Gastroesophageal sphincter (tissue), 4 donors: ENCODE measurements around the gene TAS1R1. TPM values are rescaled to one million over a fixed set of nuclear protein-coding genes. Genes with fewer than 3 reads are reported as not detected.

Experiments used
- ATAC-seq: fragments of 150-250 bp; one replicate; pipeline ENCODE4 v1.9.1; 2016; ENCODE audit warnings: mild to moderate bottlenecking, moderate library complexity
- H3K27ac ChIP-seq, 4 donors: fragments of 200-600 bp; sonication (generic) in 3 of 4; 1 replicate in 3 of 4; 2 replicates in 1 of 4; pipeline ENCODE4 v1.5.1; 2016 to 2019
- H3K27me3 ChIP-seq: fragments of 200-600 bp; sonication (generic); one replicate; pipeline ENCODE4 v1.5.1; 2019
- H3K36me3 ChIP-seq, 2 donors: fragments of 200-600 bp; sonication (generic); one replicate each; pipeline ENCODE4 v1.5.1; 2019; ENCODE audit warnings: control low read depth in 1 of 2
- H3K4me1 ChIP-seq, 3 donors: fragments of 200-600 bp; sonication (generic); 1 replicate in 2 of 3; 2 replicates in 1 of 3; pipeline ENCODE4 v1.5.1; 2016 to 2019; ENCODE audit warnings: control low read depth in 2 of 3
- H3K4me3 ChIP-seq, 2 donors: fragments of 200-600 bp; sonication (generic); one replicate each; pipeline ENCODE4 v1.5.1; 2019; ENCODE audit warnings: mild to moderate bottlenecking in 1 of 2, moderate library complexity in 1 of 2
- H3K9me3 ChIP-seq, 3 donors: fragments of 200-600 bp; sonication (generic); one replicate each; pipeline ENCODE4 v1.5.1; 2017 to 2019; ENCODE audit warnings: control low read depth in 2 of 3
- CTCF ChIP-seq, 4 experiments: fragments of 200-600 bp in 2 of 4; fragments of 450-650 bp in 2 of 4; sonication (generic) in 1 of 4; IDR thresholded peaks; one replicate each; pipeline ENCODE4 v1.5.1; 2017 to 2019; ENCODE audit warnings: antibody characterized with exemption in 4 of 4, mild to moderate bottlenecking in 2 of 4, moderate library complexity in 2 of 4
- EP300 ChIP-seq: sonication (generic); formaldehyde crosslinking; IDR thresholded peaks from one replicate; pipeline ENCODE4 v1.6.1; 2017; ENCODE audit warnings: antibody characterized with exemption, mild to moderate bottlenecking
- POLR2A ChIP-seq, 2 donors: fragments of 450-650 bp; IDR thresholded peaks; one replicate each; pipeline ENCODE4 v1.6.1; 2017; ENCODE audit warnings: antibody characterized with exemption in 2 of 2, mild to moderate bottlenecking in 2 of 2, moderate library complexity in 1 of 2
- POLR2AphosphoS5 ChIP-seq: sonication (generic); formaldehyde crosslinking; IDR thresholded peaks from one replicate; pipeline ENCODE4 v1.6.1; 2017; ENCODE audit warnings: antibody characterized with exemption
- WGBS, 2 donors: methylation state at CpG; one replicate each; pipeline ENCODE4 v1.1.5; 2018; ENCODE audit warnings: low coverage in 1 of 2; 5-methylcytosine and 5-hydroxymethylcytosine counted together
- total RNA-seq, 4 donors: library from RNA; depleted of rRNA; stranded (reverse); fragments of >200 nt; gene quantifications; one replicate each; pipeline ENCODE4 v1.1.0, GENCODE V29; 2016

TAS1R1 gene
- total RNA-seq, 4 donors from 2014 or later, result not detected

DNA sequence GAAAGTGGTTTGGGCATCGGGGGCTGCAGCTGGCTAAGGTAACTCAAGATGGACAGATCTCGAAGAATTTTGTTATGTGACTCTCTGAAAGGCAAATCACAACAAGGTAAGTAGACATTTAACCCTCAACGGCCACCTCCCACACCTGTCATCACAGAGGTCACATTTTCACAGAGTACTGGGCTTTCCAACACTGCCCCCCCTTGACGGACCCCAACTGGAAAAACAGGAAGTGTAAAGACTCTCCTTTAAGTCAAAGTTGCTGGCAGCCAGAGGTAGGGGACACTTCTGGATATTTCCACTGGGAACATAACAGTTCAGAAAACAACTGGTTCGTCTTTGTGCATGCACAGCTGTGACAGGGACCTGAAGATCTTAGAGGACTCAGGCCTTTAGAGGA is 23.1 kb upstream of the TAS1R1 start:
- TF ChIP-seq POLR2AphosphoS5 (no peak), CTCF (IDR thresholded peaks at IDR 0.05) (no peak), POLR2A (IDR thresholded peaks at IDR 0.05) (no peak), EP300 (no peak)
- Histone ChIP-seq H3K36me3 (peaks cover 9 to 94% of the 10 kb centered on the region in 2 donors), H3K4me1 (no peaks in the 10 kb centered on the region), H3K4me3 (no peak overlapping the region), H3K27me3 (no peaks in the 10 kb centered on the region), H3K27ac (no peak overlapping the region), H3K9me3 (no peaks in the 10 kb centered on the region)
- no peak for ATAC-seq
- WGBS, 2 donors, result 81 to 83% methylated on average over 4 to 5 of the region's 5 CpGs

GRCh38 chr1:6534248-6534822 is 20.8 kb upstream of the TAS1R1 start:
- no peak for ATAC-seq
- 83 to 94% methylated on average over 2 to 5 of the region's 8 CpGs for WGBS, 2 donors
- Histone ChIP-seq H3K9me3 (no peaks in the 10 kb centered on the region), H3K27me3 (no peaks in the 10 kb centered on the region), H3K4me3 (no peak overlapping the region), H3K4me1 (no peaks in the 10 kb centered on the region), H3K27ac (no peak overlapping the region), H3K36me3 (peaks cover 9 to 82% of the 10 kb centered on the region in 2 donors)
- TF ChIP-seq POLR2A (IDR thresholded peaks at IDR 0.05), result no peak
- no peak for TF ChIP-seq EP300
- TF ChIP-seq CTCF (IDR thresholded peaks at IDR 0.05), result no peak
- TF ChIP-seq POLR2AphosphoS5, result no peak

- no peaks in the 10 kb centered on the region for H3K4me1 ChIP-seq
- TF ChIP-seq CTCF (IDR thresholded peaks at IDR 0.05) (no peak), EP300 (no peak), POLR2AphosphoS5 (no peak), POLR2A (IDR thresholded peaks at IDR 0.05) (no peak)
- 58 to 80% methylated on average over 1 to 4 of the region's 4 CpGs for WGBS, 2 donors
- no peaks in the 10 kb centered on the region for H3K9me3 ChIP-seq
- H3K27ac ChIP-seq, result no peak overlapping the region
- no peaks in the 10 kb centered on the region for H3K27me3 ChIP-seq
- no peak for ATAC-seq
- H3K36me3 ChIP-seq, result peaks cover 9 to 78% of the 10 kb centered on the region in 2 donors
- H3K4me3 ChIP-seq, result no peak overlapping the region
Observed at GRCh38 chr1:6535214-6535613, 19.9 kb upstream of the TAS1R1 start.

GRCh38 chr1:6536291-6536690 is 18.8 kb upstream of the TAS1R1 start:
- ATAC-seq, result no peak
- Histone ChIP-seq H3K4me1 (no peaks in the 10 kb centered on the region), H3K9me3 (no peaks in the 10 kb centered on the region), H3K36me3 (peaks cover 9 to 78% of the 10 kb centered on the region in 2 donors), H3K27me3 (no peaks in the 10 kb centered on the region), H3K4me3 (no peak overlapping the region), H3K27ac (no peak overlapping the region)
- TF ChIP-seq CTCF (IDR thresholded peaks at IDR 0.05) (no peak), POLR2AphosphoS5 (no peak), POLR2A (IDR thresholded peaks at IDR 0.05) (no peak), EP300 (no peak)
- 95 to 100% methylated on average over 2 to 3 of the region's 5 CpGs for WGBS, 2 donors

GRCh38 chr1:6538956-6539355 is 16.2 kb upstream of the TAS1R1 start:
- H3K4me1 ChIP-seq, result no peaks in the 10 kb centered on the region
- no peak overlapping the region for H3K27ac ChIP-seq
- TF ChIP-seq POLR2AphosphoS5, result no peak
- TF ChIP-seq EP300, result no peak
- TF ChIP-seq POLR2A (IDR thresholded peaks at IDR 0.05), result no peak
- TF ChIP-seq CTCF (IDR thresholded peaks at IDR 0.05), result no peak
- H3K27me3 ChIP-seq, result no peaks in the 10 kb centered on the region
- ATAC-seq, result no peak
- peaks cover 0 to 78% of the 10 kb centered on the region in 2 donors for H3K36me3 ChIP-seq
- no peaks in the 10 kb centered on the region for H3K9me3 ChIP-seq
- no peak overlapping the region for H3K4me3 ChIP-seq
- WGBS, 2 donors, result 45 to 50% methylated on average over 2 to 3 of the region's 3 CpGs
